Measurements from ENCODE around the gene PM20D2. TPM values are rescaled to one million over a fixed set of nuclear protein-coding genes. Genes with fewer than 3 reads are reported as not detected.

The PM20D2 gene
- total RNA-seq, 1 experiment from 2014 or later, result 52.7 TPM

- no peaks in the 10 kb centered on the region for H3K9me3 ChIP-seq (replicated peaks)
- H3K36me3 ChIP-seq, result peaks cover 71% of the 10 kb centered on the region
- no peak for DNase-seq (ENCODE audit: low read depth in 1 of 2, low spot score in 2 of 2)
These were observed 14.7 kb downstream of the PM20D2 start for GRCh38 chr6:89160331-89161092.

GRCh38 chr6:89161326-89162046, 15.6 kb downstream of the PM20D2 start:
- Histone ChIP-seq H3K36me3 (peaks cover 61% of the 10 kb centered on the region), H3K27ac (no peak overlapping the region), H3K4me1 (replicated peaks) (no peaks in the 10 kb centered on the region), H3K9me3 (replicated peaks) (no peaks in the 10 kb centered on the region), H3K27me3 (replicated peaks) (no peaks in the 10 kb centered on the region), H3K4me3 (no peak overlapping the region)
- DNase-seq (ENCODE audit: low read depth in 1 of 2, low spot score in 2 of 2), result no peak

More at GRCh38 chr6:89160331-89161092, 14.7 kb downstream of the PM20D2 start:
- Histone ChIP-seq H3K27ac (no peak overlapping the region), H3K27me3 (replicated peaks) (no peaks in the 10 kb centered on the region), H3K4me1 (replicated peaks) (no peaks in the 10 kb centered on the region), H3K4me3 (no peak overlapping the region)

GRCh38 chr6:89162047-89162371, 16.2 kb downstream of the PM20D2 start:
- H3K27me3 ChIP-seq (replicated peaks), result no peaks in the 10 kb centered on the region
- no peaks in the 10 kb centered on the region for H3K9me3 ChIP-seq (replicated peaks)
- DNase-seq (ENCODE audit: low read depth in 1 of 2, low spot score in 2 of 2), result no peak
- no peaks in the 10 kb centered on the region for H3K4me1 ChIP-seq (replicated peaks)
- no peak overlapping the region for H3K27ac ChIP-seq
- no peak overlapping the region for H3K4me3 ChIP-seq
- H3K36me3 ChIP-seq, result peaks cover 59% of the 10 kb centered on the region

GRCh38 chr6:89172131-89172530, 26.3 kb downstream of the PM20D2 start:
- Histone ChIP-seq H3K27me3 (replicated peaks) (no peaks in the 10 kb centered on the region), H3K4me3 (no peak overlapping the region), H3K9me3 (replicated peaks) (no peaks in the 10 kb centered on the region), H3K36me3 (no peaks in the 10 kb centered on the region), H3K27ac (no peak overlapping the region), H3K4me1 (replicated peaks) (no peaks in the 10 kb centered on the region)
- DNase-seq (ENCODE audit: low read depth in 1 of 2, low spot score in 2 of 2), result no peak

GRCh38 chr6:89173634-89174033, 27.8 kb downstream of the PM20D2 start:
- Histone ChIP-seq H3K36me3 (no peaks in the 10 kb centered on the region), H3K4me3 (no peak overlapping the region), H3K27me3 (replicated peaks) (peaks cover 4% of the 10 kb centered on the region; the same call in 1 of the 2 replicates), H3K9me3 (replicated peaks) (no peaks in the 10 kb centered on the region), H3K4me1 (replicated peaks) (no peaks in the 10 kb centered on the region), H3K27ac (no peak overlapping the region)
- no peak for DNase-seq (ENCODE audit: low read depth in 1 of 2, low spot score in 2 of 2)

- H3K4me1 ChIP-seq (replicated peaks), result no peaks in the 10 kb centered on the region
- no peak overlapping the region for H3K4me3 ChIP-seq
- no peaks in the 10 kb centered on the region for H3K36me3 ChIP-seq
- H3K9me3 ChIP-seq (replicated peaks), result no peaks in the 10 kb centered on the region
- DNase-seq (ENCODE audit: low read depth in 1 of 2, low spot score in 2 of 2), result no peak
- peaks cover 4% of the 10 kb centered on the region; the same call in 1 of the 2 replicates for H3K27me3 ChIP-seq (replicated peaks)
- no peak overlapping the region for H3K27ac ChIP-seq
These were observed 34.3 kb downstream of the PM20D2 start for GRCh38 chr6:89180112-89180511.

- no peaks in the 10 kb centered on the region for H3K9me3 ChIP-seq (replicated peaks)
- no peaks in the 10 kb centered on the region for H3K4me1 ChIP-seq (replicated peaks)
- no peak overlapping the region for H3K4me3 ChIP-seq
- H3K36me3 ChIP-seq, result no peaks in the 10 kb centered on the region
- H3K27ac ChIP-seq, result no peak overlapping the region
- H3K27me3 ChIP-seq (replicated peaks), result peaks cover 4% of the 10 kb centered on the region; the same call in 1 of the 2 replicates
- DNase-seq (ENCODE audit: low read depth in 1 of 2, low spot score in 2 of 2), result no peak
These were observed 35.1 kb downstream of the PM20D2 start for GRCh38 chr6:89180971-89181370.

- no peak overlapping the region for H3K4me3 ChIP-seq
These were observed 37.4 kb downstream of the PM20D2 start for GRCh38 chr6:89183294-89183693.

GRCh38 chr6:89184344-89184743, 38.5 kb downstream of the PM20D2 start:
- no peak overlapping the region for H3K27ac ChIP-seq
- H3K4me1 ChIP-seq (replicated peaks), result no peaks in the 10 kb centered on the region
- H3K9me3 ChIP-seq (replicated peaks), result no peaks in the 10 kb centered on the region
- peaks cover 3% of the 10 kb centered on the region; the same call in 1 of the 2 replicates for H3K27me3 ChIP-seq (replicated peaks)
- no peak overlapping the region for H3K4me3 ChIP-seq
- no peaks in the 10 kb centered on the region for H3K36me3 ChIP-seq
- DNase-seq (ENCODE audit: low read depth in 1 of 2, low spot score in 2 of 2), result no peak

More at GRCh38 chr6:89183294-89183693, 37.4 kb downstream of the PM20D2 start:
- no peak for DNase-seq (ENCODE audit: low read depth in 1 of 2, low spot score in 2 of 2)
- no peaks in the 10 kb centered on the region for H3K4me1 ChIP-seq (replicated peaks)
- peaks cover 3% of the 10 kb centered on the region; the same call in 1 of the 2 replicates for H3K27me3 ChIP-seq (replicated peaks)
- H3K9me3 ChIP-seq (replicated peaks), result no peaks in the 10 kb centered on the region
- H3K27ac ChIP-seq, result no peak overlapping the region
- no peaks in the 10 kb centered on the region for H3K36me3 ChIP-seq

GRCh38 chr6:89186762-89187161, 40.9 kb downstream of the PM20D2 start:
- Histone ChIP-seq H3K4me3 (no peak overlapping the region), H3K27ac (no peak overlapping the region), H3K27me3 (replicated peaks) (peaks cover 3% of the 10 kb centered on the region; the same call in 1 of the 2 replicates), H3K4me1 (replicated peaks) (no peaks in the 10 kb centered on the region), H3K36me3 (no peaks in the 10 kb centered on the region), H3K9me3 (replicated peaks) (no peaks in the 10 kb centered on the region)
- no peak for DNase-seq (ENCODE audit: low read depth in 1 of 2, low spot score in 2 of 2)

GRCh38 chr6:89187504-89187903, 41.6 kb downstream of the PM20D2 start:
- H3K36me3 ChIP-seq, result no peaks in the 10 kb centered on the region
- DNase-seq (ENCODE audit: low read depth in 1 of 2, low spot score in 2 of 2), result no peak
- H3K4me3 ChIP-seq, result no peak overlapping the region
- peaks cover 3% of the 10 kb centered on the region; the same call in 1 of the 2 replicates for H3K27me3 ChIP-seq (replicated peaks)
- H3K27ac ChIP-seq, result no peak overlapping the region
- H3K9me3 ChIP-seq (replicated peaks), result no peaks in the 10 kb centered on the region
- no peaks in the 10 kb centered on the region for H3K4me1 ChIP-seq (replicated peaks)

GRCh38 chr6:89190741-89191140, 44.9 kb downstream of the PM20D2 start:
- H3K9me3 ChIP-seq (replicated peaks), result peaks cover 2% of the 10 kb centered on the region; the same call in 1 of the 2 replicates
- H3K27me3 ChIP-seq (replicated peaks), result peaks cover 3% of the 10 kb centered on the region; the same call in 1 of the 2 replicates
- H3K4me1 ChIP-seq (replicated peaks), result no peaks in the 10 kb centered on the region
- DNase-seq (ENCODE audit: low read depth in 1 of 2, low spot score in 2 of 2), result no peak
- H3K27ac ChIP-seq, result no peak overlapping the region
- H3K36me3 ChIP-seq, result no peaks in the 10 kb centered on the region
- no peak overlapping the region for H3K4me3 ChIP-seq

GRCh38 chr6:89194559-89194958, 48.7 kb downstream of the PM20D2 start:
- no peak overlapping the region for H3K27ac ChIP-seq

GRCh38 chr6:89197141-89197540, 51.3 kb downstream of the PM20D2 start:
- no peak for DNase-seq (ENCODE audit: low read depth in 1 of 2, low spot score in 2 of 2)
- no peaks in the 10 kb centered on the region for H3K27me3 ChIP-seq (replicated peaks)
- peaks cover 2% of the 10 kb centered on the region; the same call in 1 of the 2 replicates for H3K9me3 ChIP-seq (replicated peaks)
- H3K4me3 ChIP-seq, result no peak overlapping the region
- H3K27ac ChIP-seq, result no peak overlapping the region
- no peaks in the 10 kb centered on the region for H3K4me1 ChIP-seq (replicated peaks)
- H3K36me3 ChIP-seq, result no peaks in the 10 kb centered on the region

More at GRCh38 chr6:89194559-89194958, 48.7 kb downstream of the PM20D2 start:
- Histone ChIP-seq H3K36me3 (no peaks in the 10 kb centered on the region), H3K4me3 (no peak overlapping the region), H3K27me3 (replicated peaks) (no peaks in the 10 kb centered on the region), H3K4me1 (replicated peaks) (no peaks in the 10 kb centered on the region), H3K9me3 (replicated peaks) (peaks cover 2% of the 10 kb centered on the region; the same call in 1 of the 2 replicates)
- DNase-seq (ENCODE audit: low read depth in 1 of 2, low spot score in 2 of 2), result no peak

Data from SJSA1 (cell line).